HG03039 (cell line): ENCODE data around the gene CLDN15.
"Not testable (repeated sequence)": the region's sequence is repeated elsewhere in the genome, so short reads cannot be mapped to it uniquely, and the experiment has no call there.

ENCODE experiments used
- ATAC-seq: cut with Tn5 transposase; IDR thresholded peaks from one replicate; pipeline ENCODE4 v1.9.1; 2021; ENCODE audit warnings: mild to moderate bottlenecking, moderate library complexity; ENCODE audit not compliant: unreplicated experiment

The CLDN15 gene

DNA sequence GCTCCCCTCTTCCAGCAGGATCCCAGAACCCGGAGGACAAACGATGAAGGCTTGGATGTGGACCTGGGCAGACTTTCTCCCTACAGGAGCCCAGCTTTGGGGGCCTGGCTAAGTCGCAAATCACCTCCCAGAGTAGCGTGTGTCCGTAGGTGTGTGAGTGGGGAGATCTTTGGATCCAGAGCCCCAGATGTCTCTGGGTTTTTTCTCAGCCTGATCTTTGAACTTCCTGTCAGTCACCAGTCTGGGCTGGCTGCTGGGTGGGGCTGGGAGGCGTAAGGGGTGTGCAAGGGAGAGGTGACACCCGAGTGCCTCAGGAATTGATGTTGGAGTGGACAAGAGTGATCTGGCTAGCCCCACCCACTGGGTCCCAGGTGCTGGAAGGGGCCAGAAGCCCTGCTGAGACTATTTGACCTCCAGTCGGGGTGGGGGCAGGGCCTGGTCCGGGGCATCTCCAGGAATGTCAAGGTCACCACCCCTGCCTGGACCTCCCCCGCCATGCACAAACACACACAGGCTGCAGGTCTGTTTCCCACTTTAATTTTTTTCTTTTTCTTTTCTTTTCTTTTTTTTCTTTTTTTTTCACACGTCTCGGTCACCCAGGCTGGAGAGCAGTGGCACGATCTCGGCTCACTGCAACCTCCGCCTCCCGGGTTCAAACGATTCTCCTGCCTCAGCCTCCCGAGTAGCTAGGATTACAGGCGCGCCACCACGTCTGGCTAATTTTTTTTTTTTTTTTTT lies 36.6 kb downstream of the CLDN15 start, which contains the start of gene MOGAT3:
MOGAT3 (minus strand) TSS at position 175 of the 738 bp plus-strand sequence. CDS start 182 bp downstream, outside the sequence.
- ATAC-seq = no peak

GRCh38 chr7:101200504-101200861 lies 37.1 kb downstream of the CLDN15 start:
- no peak for ATAC-seq

DNA sequence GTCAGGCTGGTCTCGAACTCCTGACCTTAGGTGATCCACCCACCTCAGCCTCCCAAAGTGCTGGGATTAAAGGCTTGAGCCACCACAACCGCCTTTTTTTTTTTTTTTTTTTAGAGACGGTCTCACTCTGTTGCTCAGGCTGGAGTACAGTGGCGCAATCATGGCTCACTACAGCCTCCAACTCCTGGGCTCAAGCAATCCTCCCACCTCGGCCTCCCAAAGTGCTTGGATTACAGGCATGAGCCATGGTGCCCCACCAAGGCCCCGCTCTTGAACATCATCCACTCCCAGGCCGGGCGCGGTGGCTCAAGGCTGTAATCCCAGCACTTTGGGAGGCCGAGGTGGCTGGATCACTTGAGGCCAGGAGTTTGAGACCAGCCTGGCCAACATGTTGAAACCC lies 38.1 kb downstream of the CLDN15 start:
- not testable (repeated sequence) for ATAC-seq

DNA sequence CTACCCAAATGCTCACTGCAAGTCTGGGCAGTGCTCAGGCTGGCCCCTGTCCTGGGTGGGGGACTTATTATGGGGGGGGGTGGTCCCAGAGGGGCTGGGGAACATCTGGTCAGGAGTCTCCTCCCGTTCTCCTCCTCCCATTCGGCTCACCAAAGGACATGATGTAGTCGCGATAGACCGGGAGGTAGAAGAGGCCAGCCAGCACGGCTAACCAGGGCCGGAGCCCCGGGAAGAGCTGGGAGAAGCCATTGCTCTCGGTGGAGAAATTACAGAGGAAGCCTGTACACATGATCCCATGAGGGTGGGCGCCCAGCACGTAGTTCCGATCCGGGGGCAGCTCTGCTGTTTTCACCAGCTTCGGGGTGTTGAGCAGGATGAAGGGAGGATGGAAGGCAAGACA lies 39.1 kb downstream of the CLDN15 start:
- no peak for ATAC-seq

DNA sequence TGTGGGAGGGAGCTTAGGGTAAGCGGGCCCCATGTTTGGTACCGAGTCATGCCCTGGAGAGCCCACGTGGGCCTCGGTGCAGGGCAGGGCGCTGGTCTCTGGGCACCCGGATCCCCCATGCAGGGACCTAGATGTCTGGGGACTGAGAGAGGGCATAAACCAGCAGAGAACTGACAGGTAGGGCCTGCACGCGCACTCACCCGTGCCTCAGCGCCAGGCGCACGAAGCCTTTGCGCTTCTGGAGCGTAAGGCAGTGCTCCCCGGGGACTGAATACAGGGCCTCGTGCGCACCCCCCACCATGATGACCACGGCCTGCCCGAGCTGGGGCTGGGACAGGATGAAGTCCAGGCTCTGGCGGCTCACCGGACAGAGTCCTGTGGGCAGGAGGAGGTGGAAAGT lies 39.6 kb downstream of the CLDN15 start:
- ATAC-seq = no peak

GRCh38 chr7:101195884-101196283 lies 41.7 kb downstream of the CLDN15 start:
- ATAC-seq = no peak

GRCh38 chr7:101189109-101189508 lies 48.5 kb downstream of the CLDN15 start:
- no peak for ATAC-seq

GRCh38 chr7:101186844-101187428 lies 50.7 kb downstream of the CLDN15 start:
- ATAC-seq = no peak

DNA sequence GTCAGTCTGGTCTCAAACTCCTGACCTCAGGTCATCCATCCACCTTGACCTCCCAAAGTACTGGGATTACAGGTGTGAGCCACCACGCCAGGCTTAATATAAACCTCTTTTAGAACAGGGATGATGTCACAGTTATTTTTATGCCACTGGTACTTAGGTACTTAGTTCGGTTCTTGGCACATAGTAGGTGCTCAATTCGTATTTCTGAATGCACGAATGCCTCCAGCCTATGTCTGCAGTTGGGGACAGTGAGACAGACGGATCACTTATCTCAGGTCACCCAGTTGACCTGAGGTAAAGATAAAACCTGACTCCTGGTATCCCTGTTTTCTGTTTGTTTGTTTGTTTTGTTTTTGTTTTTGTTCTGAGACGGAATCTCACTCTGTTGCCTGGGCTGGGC lies 51.4 kb downstream of the CLDN15 start:
- ATAC-seq = no peak

DNA sequence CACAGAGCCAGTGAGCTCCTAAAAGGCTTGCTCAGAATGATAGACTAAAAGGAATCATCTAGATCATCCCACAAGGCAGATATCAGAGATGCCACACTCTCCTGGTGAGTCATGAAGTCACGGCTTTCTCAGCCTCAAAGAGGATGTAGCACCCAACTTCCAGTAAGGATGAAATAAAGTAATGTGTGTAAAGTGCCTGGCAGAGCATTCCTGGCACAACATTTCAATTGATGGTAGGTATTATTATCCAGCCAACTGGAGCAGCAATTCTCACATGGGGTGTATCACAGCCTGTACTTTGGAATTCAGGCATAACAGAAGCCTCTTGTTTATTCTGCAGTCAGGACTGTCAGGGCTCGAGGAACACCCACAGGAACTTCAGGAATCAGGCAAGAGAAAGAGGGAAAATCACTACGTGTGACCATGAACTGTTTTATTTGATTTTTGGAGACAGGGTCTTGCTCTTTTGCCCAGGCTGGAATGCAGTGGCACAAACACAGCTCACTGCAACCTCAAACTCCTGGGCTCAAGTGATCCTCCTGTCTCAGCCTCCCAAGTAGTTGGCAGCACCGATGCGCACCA lies 52.3 kb downstream of the CLDN15 start:
- ATAC-seq = no peak
